Glomerular endothelial cell (primary cell): ENCODE data around the gene GAS2L3. TPM values are rescaled to one million over a fixed set of nuclear protein-coding genes. Genes with fewer than 3 reads are reported as not detected.
"Not testable (repeated sequence)": the region's sequence is repeated elsewhere in the genome, so short reads cannot be mapped to it uniquely, and the experiment has no call there.

Experiments used
- DNase-seq: peaks from one replicate; pipeline ENCODE4 v3.0.0-alpha.2; 2011; ENCODE audit warnings: low read depth, low spot score; ENCODE audit errors: extremely low read depth
- total RNA-seq: library from RNA; depleted of rRNA; stranded (reverse); fragments of >200 nt; gene quantifications from 2 replicates; pipeline ENCODE4 v1.2.3, GENCODE V29; 2015

Gene GAS2L3
- total RNA-seq, 1 donor from 2014 or later = 30.0 TPM

GRCh38 chr12:100574187-100575074, 947 bp downstream of the GAS2L3 start:
- no peak for DNase-seq

GRCh38 chr12:100576331-100577036, 3.0 kb downstream of the GAS2L3 start:
- DNase-seq = no peak

DNA sequence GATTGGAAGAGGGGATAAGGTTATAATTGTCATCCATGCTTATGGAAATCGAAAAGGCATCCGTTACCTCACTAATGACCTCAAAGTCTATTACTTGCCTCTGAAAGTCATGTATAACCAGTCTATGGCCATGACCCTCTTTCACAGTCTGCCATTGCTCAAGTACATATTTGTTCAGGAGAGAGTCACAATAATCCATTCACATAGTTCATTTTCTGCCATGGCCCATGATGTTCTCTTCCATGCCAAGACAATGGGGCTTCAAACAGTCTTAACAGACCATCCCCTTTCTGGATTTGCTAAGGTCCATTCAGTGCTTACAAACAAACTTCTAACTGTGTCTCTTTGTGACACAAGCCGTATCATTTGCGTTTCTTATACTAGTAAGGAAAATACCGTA, 5.4 kb downstream of the GAS2L3 start:
- DNase-seq = no peak

- no peak for DNase-seq
Measured at GRCh38 chr12:100579844-100580243, 6.4 kb downstream of the GAS2L3 start.

DNA sequence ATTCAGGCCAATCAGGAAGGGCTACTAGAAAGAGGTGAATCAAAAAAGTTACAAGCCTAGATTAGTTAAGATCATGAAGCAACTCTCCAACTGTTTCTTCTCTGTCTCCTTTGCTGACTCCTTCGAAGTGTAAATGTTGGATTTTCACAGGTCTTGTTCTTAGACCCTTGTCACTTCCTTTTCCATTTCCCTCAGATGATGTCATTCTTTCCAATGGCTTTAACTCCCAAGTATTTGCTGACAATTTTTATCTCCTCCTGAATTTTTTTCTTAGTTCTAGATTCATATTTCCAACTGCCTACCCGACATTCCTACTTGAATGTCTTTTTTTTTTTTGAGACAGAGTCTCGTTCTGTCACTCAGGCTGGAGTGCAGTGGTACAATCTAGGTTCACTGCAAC, 10.8 kb downstream of the GAS2L3 start:
- DNase-seq = no peak

GRCh38 chr12:100591979-100592378, 18.5 kb downstream of the GAS2L3 start:
- DNase-seq = no peak

- DNase-seq = no peak
Measured at GRCh38 chr12:100593490-100593889, 20.0 kb downstream of the GAS2L3 start.

DNA sequence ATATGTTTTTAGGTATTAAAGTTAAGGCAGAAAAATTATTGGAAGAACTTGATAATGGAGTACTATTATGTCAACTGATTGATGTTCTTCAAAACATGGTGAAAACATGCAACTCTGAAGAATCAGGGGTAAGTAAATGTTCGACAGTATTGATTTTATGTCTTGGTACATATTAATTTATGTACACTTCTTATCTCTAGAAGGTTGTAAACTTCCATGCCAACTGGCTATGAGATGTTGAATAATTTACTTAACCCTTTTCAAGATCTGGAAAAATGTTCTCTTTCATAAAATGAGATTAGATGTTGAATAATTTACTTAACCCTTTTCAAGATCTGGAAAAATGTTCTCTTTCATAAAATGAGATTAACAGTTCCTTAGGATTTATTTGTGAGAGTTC, 28.1 kb downstream of the GAS2L3 start:
- no peak for DNase-seq

- DNase-seq = not testable (repeated sequence)
Measured at GRCh38 chr12:100602997-100603396, 29.5 kb downstream of the GAS2L3 start.

DNA sequence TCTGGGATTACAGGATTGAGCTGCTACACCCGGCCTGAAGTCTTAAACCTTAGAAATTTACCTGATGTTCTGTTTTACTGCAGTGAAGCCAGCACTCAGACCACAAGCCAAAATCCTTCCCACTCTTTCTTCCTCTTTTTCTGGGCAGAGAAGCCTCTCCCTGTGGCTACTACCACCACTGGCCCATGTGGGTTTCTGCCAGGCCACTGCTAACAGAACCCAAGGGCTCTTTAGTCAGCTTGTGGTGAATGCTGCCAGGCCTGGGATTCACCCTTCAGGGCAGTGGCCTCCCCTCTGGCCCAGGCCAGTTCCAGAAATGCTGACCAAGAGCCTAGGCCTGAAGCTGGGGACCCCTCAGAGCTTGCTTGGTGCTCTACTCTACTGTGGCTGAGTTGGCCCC, 35.3 kb downstream of the GAS2L3 start:
- no peak for DNase-seq

DNA sequence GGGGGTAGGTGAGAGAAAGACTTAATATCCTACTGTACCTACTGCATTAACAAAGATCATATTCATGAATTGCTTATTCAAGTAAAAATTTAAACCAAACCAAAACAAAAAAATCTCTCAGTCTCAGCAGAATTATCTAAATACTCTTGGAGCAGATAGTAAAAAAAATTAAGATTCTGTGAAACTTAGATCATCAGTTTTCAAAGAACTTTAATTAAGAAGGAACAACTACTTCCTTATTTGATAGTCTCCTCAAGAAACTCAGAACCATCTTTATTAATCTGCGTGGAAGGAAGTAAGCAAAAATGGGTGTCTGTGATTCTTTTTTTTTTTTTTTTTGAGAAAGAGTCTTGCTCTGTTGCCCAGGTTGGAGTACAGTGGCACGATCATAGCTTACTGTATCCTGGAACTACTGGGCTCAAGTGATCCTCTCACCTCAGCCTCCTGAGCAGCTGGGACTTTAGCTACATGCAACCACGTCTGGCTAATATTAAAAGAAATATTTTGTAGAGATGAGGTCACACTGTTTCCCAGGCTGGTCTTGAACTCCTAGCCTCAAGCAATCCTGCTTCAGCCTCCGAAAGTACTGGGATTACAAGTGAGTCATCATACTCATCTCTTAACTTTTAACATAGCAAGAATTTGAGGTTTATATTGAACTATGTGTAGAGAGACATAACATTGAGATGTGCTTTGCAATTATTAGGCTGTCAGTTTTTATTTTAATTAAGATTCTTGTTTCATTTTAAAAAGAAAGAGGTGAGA, 37.4 kb downstream of the GAS2L3 start:
- DNase-seq = no peak

DNA sequence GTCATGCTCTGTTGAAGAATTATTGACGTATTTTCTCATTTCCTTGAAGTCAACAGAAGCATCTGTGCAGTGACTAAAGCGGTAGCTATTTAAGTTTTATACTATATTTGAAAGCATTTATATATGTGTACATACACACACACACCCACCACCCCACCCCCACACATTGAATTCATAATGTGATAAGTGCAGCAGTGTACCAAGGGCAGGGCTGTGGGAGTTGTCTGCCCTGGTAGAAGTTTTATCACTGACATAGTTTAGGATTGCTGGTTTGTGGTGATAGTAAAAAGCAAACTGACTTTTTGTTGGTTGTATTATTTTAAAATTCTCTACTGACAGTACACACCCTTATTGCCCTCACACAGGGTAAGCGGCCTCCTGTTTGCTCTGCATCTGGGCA, 39.1 kb downstream of the GAS2L3 start:
- DNase-seq = no peak

DNA sequence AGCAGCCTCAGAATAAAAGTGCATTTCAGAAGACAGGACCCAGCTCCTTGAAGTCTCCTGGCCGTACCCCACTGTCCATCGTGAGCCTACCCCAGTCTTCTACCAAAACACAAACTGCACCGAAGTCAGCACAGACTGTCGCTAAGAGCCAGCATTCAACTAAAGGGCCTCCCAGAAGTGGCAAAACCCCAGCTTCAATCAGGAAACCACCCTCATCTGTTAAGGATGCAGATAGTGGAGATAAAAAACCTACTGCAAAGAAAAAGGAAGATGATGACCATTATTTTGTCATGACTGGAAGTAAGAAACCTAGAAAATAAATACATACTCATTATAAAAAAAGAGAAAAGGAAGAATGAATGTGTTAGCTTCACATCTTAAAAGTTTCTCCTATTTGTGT, 51.1 kb downstream of the GAS2L3 start:
- DNase-seq = no peak

DNA sequence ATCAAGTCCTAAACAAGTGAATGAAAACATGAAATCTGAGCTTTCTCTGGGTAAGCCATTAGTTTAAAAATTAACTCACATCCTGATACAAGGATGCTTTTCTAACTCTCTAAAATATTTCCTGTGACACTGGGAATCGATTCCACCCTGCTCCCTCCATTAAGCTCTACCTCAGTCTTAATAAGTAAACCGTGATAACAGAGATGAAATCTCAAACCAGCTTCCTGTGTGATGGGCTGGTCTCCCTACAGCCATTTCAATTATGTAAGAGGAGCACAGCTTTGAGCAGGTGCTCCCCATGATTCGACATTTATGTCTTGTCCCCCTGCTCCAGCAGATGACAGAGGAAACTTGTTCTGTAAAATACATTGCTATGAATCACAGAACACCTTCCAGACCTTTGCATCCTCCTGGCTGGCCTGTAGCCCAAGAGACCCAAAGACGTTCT, 59.0 kb downstream of the GAS2L3 start:
- no peak for DNase-seq

DNA sequence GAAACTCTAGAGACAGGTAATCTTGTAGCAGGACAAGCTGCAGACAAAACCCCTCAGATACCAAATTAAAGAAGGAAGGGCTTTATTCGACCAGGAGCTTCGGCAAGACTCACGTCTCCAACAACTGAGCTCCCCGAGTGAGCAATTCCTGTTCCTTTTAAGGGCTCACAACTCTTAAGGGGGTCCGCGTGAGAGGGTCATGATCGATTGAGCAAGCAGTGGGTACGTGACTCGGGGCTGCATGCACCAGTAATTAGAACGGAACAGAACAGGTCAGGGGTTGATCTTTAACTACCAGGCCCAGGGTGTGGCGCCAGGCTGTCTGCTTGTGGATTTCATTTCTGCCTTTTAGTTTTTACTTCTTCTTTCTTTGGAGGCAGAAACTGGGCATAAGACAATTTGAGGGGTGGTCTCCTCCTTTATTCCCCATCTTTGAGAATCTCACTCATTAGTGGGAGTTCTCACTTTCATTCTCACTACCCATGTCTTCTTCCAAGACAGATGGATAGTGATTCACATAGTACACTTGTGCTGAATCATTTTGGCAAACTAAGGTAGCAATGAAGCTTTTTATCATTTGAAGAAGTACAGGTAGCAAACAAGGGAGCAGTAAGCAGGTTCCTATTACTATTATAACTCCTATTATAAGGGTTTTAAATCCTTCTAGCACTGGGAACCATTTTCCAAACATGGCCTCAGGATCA, 59.8 kb downstream of the GAS2L3 start:
- DNase-seq = not testable (repeated sequence)

- no peak for DNase-seq
Measured at GRCh38 chr12:100643246-100643645, 69.8 kb downstream of the GAS2L3 start.

DNA sequence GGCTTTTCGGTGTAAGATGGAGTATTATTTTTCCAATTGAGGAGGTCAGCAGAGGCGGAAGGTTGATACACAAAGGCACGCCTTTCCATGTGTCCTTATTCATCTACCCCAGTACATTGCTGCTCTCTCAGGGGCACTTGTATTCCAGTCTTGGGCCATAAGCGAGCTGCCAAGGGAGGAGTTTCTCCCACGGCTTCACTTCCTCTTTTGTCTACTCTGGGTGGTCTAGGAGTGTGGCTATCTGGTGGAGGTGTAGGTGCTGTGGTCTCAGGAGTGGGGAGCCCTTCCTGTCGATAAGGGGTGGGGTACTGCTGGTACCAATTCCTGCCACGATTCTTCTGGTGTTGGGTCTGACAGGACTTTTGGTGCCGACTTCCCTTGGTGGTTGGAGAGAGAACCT, 73.4 kb downstream of the GAS2L3 start:
- DNase-seq = no peak

GRCh38 chr12:100651108-100651507, 77.6 kb downstream of the GAS2L3 start:
- DNase-seq = no peak

DNA sequence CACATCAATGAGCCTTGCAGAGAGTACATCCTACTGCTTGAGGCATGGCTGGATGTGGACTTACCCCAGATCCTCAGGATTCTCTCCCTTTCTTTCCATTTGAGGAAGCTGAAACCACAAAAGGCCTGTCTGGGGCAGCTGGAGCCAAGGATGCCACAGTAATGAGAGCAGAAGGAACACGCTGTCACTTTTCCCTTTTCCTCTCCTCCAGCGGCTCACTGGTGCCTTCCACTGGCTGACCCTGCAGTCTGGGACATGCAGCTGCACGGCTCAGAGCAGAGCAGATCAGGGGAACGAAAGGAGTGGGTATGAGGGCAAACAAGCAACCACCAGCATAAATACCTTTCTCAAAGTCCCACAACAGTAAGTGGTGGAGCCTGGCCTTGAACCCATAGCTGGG, 78.2 kb downstream of the GAS2L3 start:
- no peak for DNase-seq

- DNase-seq = no peak
Measured at GRCh38 chr12:100652488-100652887, 79.0 kb downstream of the GAS2L3 start.

DNA sequence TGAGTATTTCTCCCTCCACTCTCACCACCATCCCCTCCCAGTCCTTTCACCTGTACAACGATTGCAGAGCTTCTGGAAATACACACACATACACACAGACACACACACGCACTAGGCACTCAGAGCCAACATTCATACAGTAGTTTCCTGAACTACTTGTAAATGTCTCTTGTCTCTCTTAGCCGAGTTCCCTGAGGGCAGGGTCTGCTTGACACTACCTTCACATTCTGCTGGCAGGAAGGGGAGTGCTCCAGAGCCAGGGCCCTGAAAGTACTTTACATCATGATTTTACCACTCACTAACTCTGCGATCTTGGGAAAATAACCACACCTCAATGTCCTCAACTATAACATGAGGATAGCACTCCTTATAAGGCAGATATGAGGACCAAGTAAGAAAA, 82.7 kb downstream of the GAS2L3 start:
- no peak for DNase-seq
